COR-L47 (cell line): Measurements from ENCODE around the gene ESYT2.
"Not testable (repeated sequence)": the region's sequence is repeated elsewhere in the genome, so short reads cannot be mapped to it uniquely, and the experiment has no call there.

Experiments used
- DNase-seq: peaks from one replicate; lab custom pipeline; 2025; lab: John Stamatoyannopoulos, UW

Gene ESYT2, protein sequence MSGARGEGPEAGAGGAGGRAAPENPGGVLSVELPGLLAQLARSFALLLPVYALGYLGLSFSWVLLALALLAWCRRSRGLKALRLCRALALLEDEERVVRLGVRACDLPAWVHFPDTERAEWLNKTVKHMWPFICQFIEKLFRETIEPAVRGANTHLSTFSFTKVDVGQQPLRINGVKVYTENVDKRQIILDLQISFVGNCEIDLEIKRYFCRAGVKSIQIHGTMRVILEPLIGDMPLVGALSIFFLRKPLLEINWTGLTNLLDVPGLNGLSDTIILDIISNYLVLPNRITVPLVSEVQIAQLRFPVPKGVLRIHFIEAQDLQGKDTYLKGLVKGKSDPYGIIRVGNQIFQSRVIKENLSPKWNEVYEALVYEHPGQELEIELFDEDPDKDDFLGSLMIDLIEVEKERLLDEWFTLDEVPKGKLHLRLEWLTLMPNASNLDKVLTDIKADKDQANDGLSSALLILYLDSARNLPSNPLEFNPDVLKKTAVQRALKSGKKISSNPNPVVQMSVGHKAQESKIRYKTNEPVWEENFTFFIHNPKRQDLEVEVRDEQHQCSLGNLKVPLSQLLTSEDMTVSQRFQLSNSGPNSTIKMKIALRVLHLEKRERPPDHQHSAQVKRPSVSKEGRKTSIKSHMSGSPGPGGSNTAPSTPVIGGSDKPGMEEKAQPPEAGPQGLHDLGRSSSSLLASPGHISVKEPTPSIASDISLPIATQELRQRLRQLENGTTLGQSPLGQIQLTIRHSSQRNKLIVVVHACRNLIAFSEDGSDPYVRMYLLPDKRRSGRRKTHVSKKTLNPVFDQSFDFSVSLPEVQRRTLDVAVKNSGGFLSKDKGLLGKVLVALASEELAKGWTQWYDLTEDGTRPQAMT

DNA sequence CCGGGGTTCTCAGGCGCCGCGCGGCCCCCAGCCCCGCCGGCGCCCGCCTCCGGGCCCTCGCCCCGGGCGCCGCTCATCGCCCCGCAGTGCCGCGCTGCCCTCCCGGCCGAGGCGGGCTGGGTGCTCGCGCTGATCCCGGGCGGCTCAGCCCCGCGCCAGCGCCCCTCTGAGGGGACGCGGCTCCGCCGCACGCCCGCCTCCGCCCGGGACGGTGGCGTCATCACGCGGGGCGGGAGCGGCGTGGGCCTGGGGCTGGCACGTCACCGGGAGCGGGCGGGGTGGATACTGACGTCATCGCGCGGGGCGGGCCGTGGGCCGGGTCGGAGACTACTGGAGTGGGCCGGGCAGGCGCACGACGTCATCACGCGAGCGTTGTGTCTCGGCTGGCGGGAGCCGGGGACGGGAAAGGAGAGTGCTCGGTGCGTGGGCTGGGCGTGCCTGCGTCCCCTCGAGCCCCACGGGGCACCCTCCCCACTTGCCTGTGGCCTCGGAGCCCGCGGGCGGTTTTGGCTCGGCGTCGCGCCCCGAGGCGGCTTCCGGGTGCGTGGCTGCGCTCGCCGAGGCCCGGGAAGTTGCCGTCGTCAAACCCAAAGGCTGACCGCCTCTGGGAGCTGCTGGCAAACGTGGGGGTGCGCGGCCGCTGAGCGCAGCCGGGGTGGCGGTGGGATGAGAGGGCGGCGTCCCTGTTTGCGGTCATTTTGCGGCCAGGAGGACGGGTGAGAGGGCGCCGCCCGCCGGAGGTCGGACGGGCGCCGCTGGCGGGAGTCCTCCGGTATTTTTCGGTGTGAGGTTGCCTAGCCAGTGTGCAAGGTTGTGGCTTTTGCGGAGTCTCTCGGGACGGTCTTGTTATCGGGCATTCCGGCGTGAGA is at the start of gene ESYT2:
ESYT2 (minus strand) TSS at position 168 of the 869 bp plus-strand sequence; CDS start at position 77, 91 bp downstream.
- DNase-seq = peak; percentile 95

DNA sequence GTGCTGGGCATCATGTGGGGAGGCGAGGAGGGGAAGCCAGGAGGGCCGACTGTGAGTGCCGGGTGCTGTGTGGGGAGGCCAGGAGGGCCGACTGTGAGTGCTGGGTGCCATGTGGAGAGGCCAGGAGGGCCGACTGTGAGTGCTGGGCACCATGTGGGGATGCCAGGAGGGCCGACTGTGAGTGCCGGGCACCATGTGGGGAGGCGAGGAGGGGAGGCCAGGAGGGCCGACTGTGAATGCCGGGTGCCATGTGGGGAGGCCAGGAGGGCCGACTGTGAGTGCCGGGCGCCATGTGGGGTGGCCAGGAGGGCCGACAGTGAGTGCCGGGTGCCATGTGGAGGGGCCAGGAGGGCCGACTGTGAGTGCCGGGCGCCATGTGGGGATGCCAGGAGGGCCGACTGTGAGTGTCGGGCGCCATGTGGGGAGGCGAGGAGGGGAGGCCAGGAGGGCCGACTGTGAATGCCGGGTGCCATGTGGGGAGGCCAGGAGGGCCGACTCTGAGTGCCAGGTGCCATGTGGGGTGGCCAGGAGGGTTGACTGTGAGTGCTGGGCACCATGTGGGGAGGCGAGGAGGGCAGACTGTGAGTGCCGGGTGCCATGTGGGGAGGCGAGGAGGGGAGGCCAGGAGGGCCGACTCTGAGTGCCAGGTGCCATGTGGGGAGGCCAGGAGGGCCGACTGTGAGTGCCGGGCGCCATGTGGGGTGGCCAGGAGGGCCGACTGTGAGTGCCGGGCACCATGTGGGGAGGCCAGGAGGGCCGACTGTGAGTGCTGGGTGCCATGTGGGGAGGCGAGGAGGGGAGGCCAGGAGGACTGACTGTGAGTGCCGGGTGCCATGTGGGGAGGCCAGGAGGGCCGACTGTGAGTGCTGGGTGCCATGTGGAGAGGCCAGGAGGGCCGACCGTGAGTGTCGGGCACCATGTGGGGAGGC is 49.1 kb upstream of the ESYT2 start:
- DNase-seq = not testable (repeated sequence)

DNA sequence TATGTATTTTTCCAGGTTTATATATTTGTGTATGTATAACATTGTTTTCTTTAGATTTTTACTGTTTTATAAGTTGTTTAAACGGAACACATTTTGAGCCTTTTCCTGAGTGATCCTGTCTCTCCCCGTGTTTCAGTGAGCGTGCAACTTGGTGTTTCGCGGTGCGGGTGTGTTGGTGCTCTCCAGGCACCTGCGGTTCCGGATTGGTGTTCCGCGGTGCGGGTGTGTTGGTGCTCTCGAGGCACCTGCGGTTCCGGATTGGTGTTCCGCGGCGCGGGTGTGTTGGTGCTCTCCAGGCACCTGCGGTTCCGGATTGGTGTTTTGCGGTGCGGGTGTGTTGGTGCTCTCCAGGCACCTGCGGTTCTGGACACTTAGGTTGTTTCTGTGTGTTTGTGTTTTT is 47.7 kb upstream of the ESYT2 start:
- no peak for DNase-seq

DNA sequence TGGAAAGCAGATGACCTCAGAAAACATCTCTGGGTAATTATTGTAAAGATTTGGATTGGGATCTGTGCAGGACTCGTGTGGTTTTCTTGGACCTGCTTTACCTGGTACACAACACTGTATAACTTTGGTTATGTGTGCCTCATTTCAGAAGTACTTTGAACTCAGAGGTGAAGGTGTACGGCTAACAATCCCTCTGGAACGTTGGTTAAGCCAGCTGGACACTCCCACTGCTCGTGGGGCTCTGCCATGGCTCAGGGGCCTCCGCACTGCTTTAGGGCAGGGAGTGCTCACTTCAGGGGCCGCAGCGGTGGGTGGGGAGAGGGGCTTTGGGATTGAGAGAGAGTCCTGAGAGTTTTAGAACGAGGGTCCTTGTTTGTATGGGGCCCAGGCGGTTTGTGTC is 40.6 kb upstream of the ESYT2 start:
- no peak for DNase-seq

DNA sequence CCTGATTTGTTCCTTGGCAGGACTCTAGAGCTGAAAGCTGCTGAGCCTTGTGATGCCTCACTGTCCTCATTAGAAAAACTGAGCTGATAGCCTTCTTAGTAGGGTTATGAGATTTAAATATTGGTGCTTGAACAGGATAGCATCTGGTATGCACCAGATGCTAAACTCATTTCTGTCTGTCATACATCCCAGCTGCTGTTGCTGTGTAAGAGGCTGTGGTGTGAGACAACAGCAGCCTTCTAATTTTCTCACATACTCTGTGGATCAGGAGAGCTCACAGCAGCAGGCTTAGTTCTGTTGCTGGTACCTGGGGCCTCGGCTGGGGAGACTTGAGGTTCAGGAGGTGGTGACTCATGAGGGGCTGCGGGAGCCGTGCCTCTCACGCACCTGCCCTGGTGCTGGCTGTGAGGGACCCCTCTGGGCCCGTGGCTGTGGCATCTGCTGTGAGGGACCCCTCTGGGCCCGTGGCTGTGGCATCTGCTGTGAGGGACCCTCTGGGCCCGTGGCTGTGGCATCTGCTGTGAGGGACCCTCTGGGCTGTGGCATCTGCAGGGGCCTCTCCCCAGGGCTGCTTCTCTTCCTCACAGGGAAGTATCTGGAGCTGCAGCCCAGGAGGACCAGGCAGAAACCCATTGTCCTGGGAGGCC is 39.6 kb upstream of the ESYT2 start:
- no peak for DNase-seq

DNA sequence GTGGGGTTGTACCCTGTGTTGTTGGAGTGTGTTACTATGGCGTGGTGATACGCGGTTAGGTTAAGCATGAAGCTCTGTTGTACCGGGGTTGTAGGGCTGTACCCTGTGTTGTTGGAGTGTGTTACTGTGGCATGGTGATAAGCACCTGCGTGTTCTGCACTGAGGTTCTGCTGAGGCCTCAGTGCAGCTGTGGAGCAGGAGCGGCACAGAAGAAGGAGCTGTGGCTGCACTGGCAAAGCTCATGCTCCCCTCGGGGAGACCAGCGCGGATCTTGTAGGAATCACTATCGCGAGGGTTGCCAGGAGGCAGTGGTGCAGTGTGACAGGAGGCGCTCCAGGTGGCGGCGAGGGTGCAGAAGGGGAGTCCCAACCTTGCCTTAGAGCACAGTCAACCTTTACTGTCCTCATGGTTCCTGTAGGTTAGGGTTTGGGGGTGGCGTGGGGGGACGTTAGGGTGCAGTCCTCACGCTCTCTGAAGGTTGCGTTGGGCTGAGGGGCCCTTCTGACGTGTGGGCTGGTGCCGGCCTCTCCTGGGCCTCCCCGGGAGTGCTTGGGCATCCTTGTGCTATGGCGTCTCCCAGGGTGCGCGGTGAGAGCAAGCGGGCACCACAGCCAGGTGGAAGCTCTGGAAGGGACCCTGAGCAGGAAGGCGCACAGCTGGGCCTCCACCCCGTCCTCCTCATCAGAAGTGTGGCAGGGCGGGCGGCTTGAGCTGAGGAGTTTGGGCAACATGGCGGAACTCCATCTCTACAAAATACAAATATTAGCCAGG is 38.1 kb upstream of the ESYT2 start:
- DNase-seq = no peak

DNA sequence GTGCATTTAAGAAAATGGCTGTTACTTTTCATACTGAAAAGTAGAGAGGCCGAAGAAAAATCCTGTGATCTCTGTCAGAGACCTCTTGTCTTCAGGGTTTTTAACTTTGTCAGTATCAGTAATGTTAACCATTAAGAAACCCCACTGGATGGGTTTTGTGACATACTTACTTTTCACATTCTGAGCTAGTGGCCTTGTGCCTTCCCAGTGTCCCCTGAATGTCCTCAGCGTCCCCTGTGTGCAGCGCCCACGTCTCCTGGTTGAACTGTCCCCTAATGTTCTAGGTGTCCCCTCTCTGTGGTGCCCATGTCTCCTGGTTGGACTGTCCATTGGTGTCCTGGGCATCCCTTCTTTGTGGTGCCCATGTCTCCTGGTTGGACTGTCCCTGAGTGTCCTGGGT is 36.7 kb upstream of the ESYT2 start:
- no peak for DNase-seq

DNA sequence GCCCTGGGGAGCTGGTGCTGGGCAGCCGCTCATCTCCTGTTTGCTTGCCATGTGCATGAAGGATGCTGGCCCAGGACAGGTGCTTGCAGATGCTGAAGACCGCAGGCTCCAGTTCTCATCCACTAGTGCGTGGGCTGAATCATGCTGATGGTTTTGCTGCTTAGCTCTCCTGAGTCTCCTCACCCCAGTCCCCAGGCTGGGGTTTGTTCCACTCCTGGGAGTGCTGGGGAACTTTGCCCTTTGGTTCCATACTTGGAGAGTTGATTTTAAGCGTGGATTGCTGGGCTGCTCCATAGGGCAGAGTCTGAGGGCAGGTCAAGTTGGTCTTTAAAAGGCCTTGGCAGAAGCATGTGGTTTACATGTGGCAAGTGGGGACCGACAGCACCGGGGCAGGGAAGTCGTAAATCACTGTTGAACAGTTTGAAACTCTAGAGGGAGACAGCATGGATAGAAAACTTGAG is 36.2 kb upstream of the ESYT2 start:
- no peak for DNase-seq

DNA sequence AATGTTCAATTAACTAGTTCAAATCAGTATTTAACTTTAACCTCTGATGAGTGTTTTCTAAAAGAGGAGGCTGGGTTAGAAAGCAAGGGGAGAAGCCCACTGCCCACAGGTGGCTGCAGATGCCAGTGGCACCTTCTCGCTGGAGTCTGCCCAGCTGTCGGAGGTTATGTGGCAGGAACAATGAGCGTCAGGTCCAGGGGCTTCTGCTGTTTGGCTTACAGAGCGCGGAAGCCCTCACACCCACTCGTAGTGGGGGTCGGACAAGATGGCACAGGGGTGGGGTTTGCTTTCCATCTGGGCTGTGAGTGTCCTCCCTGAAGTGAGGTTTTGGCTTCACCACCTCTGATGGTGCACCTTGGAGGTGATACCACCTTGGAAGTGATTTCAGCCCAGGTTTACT is 35.5 kb upstream of the ESYT2 start:
- DNase-seq = no peak

DNA sequence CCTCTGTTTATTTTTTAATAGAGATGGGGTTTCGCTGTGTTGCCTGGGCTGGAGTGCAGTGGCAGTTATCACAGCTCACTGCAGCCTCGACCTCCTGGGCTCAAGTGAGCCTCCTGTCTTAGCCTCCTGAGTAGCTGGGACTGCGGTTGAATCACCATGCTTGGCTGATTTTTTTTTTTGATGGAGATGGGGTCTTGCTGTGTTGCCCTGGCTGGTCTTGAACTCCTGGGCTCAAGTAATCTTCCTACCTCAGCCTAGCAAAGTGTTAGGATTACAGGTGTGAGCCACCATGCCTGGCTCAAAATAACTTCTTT is 35.2 kb upstream of the ESYT2 start:
- no peak for DNase-seq

DNA sequence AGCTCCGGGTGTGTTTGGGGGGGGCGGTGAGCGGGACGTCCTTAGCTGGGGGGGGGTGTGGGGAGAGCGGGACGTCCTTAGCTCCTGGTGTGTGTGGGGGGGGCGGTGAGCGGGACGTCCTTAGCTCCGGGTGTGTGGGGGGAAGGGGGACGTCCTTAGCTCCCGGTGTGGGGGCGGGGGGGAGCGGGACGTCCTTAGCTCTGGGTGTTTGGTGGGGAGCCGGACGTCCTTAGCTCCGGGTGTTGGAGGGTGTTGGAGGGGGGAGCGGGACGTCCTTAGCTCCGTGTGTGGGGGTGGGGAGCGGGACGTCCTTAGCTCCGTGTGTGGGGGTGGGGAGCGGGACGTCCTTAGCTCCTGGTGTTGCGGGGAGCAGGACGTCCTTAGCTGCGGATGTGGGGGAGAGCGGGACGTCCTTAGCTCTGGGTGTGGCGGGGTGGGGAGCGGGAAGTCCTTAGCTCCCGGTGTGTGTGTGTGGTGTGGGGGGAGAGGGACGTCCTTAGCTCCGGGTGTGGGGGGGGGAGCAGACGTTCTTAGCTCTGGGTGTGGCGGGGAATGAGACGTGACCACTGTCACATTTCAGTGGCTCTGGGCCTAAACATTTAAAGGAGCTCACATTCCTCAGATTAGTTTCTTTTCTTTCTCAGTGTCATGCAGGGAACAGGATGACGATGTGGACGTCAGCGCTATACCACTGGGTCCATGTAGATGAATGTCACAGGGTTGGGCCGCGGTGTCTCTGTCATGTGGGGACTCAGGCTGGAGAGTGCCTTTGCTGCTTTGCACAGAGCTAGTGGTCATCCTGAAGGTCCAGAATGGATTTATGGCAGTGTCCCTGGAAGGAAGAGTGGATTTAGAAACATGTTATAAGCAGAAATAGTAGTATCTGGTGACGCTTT is 34.5 kb upstream of the ESYT2 start:
- peak; percentile 37 for DNase-seq

DNA sequence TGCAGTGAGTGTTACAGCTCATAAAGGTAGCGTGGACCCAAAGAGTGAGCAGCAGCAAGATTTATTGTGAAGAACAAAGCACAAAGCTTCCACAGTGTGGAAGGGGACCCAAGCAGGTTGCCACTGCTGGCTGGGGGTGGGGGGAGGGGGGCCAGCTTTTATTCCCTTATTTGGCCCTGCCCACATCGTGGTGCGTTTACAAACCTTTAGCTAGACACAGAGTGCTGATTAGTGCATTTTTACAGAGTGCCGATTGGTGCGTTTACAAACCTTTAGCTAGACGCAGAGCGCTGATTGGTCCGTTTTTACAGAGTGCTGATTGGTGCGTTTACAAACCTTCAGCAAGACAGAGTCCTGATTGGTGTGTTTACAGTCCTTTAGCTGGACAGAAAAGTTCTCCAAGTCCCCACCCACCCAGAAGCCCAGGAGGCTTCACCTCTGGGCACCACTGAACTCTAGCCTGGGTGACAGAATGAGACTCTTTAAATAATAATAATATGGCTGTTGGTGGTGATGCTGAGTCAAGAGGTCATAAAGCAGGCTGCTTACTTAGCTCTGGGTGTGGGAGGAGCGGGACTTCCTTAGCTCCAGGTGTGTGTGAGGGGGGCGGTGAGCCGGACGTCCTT is 33.8 kb upstream of the ESYT2 start:
- DNase-seq = not testable (repeated sequence)

DNA sequence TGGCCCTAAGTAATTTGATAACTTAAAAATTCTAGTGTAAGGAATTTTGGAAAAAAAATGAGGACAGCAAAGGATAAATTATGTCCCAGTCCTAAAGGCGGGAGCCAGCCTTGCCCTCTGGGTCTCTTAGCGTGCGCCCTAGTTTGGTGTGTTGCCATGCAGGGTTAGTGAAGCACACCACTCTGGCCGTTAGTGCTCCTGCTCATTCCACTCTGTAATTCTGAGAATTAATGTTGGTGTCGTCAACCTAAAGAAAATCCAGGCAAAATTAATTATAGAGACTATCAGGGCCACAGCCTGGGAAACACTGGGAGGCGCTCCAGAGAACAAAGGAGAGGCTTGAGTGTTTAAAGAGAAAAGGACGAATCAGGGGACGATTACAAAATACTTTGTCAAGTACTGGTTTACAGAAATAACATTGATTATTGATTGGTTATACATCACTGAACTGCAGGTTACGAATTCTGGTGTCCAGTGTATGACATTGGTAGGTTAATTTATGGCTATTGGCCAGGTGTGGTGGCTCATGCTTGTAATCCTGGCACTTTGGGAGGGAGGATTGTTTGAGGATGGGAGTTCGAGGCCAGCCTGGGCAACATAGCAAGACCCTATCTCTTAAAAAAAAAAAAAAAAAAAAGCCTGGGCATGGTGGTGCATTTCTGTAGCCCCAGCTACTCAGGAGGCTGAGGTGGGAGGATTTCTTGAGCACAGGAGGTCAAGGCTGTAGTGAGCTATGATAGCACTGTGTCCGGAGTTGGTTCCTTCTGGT is 32.8 kb upstream of the ESYT2 start:
- no peak for DNase-seq

DNA sequence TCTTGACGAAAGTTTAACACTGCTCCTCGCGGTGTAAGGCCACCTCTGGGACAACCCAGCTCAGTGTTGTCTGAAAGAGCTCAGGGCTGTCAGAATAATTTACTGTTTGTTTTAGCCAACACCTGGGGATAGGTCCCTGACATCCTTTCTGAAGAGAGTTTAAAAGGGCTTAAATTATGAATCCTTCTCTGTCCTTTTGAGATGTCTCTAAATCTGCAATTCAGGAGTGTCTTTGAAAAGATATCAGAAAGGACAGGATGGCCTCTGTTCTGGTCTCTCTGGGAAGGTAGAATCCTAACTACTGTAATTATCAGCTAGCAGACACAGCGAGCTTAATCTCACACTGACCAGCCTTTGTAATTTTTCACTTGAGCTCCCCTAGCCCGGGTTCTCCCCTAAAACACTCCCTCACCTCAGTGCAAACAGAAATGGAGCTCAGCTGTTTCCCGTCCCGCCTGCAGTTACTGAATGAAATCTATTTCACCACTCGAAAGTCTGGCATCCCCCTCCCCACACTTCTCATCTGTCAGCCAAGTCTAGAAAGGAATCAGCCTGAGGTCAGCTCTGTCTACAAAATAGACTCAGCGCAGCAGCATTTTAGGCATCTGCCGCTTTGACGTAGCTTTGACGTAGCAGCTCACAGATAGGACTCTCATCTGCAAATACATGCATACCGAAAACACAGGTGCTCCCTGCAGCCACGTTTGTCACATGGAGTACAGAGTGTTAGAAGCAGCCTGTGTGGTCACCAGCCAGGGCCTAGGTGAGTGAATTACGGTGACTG is 31.9 kb upstream of the ESYT2 start:
- DNase-seq = no peak

DNA sequence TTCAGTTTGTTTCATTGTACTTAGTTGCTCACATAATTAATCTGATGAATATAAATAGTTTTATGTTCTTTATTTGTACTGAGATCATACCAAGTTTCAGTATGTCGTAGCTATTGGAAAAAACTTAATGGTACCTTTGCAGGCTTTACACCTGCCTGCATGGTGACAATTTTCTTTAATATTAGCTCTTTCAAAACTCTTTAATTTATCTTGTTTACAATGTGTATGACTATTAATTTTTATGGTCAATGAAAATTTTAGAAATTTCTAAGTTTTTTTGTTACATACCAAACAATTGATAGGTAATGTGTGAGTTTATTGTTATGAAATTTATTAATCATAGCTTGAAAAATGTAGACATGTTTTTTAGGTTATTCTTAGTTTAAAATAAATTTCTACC is 31.1 kb upstream of the ESYT2 start:
- no peak for DNase-seq

DNA sequence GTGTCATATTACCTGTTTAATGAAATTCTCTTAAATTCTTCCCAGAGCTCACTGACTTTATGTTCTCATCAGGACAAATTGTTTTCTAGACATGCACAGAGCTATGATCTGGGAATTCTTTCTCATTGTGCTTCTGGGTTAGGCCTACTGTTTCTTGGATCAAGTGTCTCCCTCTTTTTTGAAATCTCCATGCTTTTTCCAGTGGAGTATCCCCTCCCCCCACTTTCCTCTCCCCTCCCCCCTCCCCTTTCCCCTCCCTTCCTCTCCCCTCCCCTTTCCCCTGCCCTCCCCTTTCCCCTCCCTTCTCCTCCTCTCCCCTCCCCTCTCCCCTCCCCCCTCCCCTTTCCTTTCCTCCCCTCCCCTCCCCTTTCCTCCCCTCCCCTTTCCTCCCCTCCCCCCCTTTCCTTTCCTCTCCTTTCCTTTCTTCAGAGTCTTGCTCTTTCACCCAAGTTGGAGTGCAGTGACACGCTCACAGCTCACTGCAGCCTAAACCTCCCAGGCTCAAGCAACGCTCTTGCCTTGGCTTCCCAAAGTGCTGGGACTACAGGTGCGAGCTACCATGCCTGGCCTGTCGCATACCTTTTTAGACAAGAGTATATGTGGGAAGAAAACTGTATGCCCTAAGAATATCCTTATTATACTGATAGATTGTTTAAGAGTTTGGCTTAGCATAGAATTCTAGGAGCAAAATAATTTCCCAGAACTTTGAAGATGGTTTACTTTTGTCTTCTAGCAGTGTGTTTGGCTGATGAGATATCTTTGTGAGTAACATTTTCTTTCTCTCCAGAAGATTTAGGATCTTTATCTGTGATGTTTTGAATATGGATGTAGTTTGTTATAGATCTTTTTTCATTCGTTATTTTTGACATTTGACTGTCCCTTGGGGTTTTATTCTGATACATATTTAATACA is 29.5 kb upstream of the ESYT2 start:
- DNase-seq = no peak
